Esophagus squamous epithelium (tissue), 5 donors: ENCODE results near the gene PSME2. TPM values are rescaled to one million over a fixed set of nuclear protein-coding genes. Genes with fewer than 3 reads are reported as not detected.

Source experiments
- DNase-seq: peaks from one replicate; lab custom pipeline; 2025; lab: John Stamatoyannopoulos, UW
- H3K27ac ChIP-seq, 4 donors: fragments of 200-600 bp; sonication (generic); one replicate each; pipeline ENCODE4 v1.5.1; 2016 to 2019; ENCODE audit warnings: mild to moderate bottlenecking in 1 of 4
- H3K27me3 ChIP-seq, 4 donors: fragments of 200-600 bp; sonication (generic); 1 replicate in 3 of 4; 2 replicates in 1 of 4; pipeline versions ENCODE4 v1.5.1 to v1.6.0; 2017 to 2021; ENCODE audit warnings: antibody characterized with exemption in 1 of 4
- H3K36me3 ChIP-seq, 3 donors: fragments of 200-600 bp; sonication (generic); one replicate each; pipeline ENCODE4 v1.5.1; 2016 to 2019
- H3K4me1 ChIP-seq, 3 donors: fragments of 200-600 bp; sonication (generic); one replicate each; pipeline ENCODE4 v1.5.1; 2017 to 2019
- H3K4me3 ChIP-seq, 4 donors: fragments of 200-600 bp; sonication (generic); 1 replicate in 3 of 4; 2 replicates in 1 of 4; pipeline ENCODE4 v1.5.1; 2016 to 2019; ENCODE audit warnings: mild to moderate bottlenecking in 2 of 4, moderate library complexity in 1 of 4
- H3K9me3 ChIP-seq, 3 donors: fragments of 200-600 bp; sonication (generic); one replicate each; pipeline ENCODE4 v1.5.1; 2016 to 2019
- POLR2A ChIP-seq, 4 donors: fragments of 450-650 bp; IDR thresholded peaks; one replicate each; pipeline ENCODE4 v1.6.1; 2017; ENCODE audit warnings: antibody characterized with exemption in 4 of 4, mild to moderate bottlenecking in 4 of 4, moderate library complexity in 3 of 4
- WGBS, 2 donors: methylation state at CpG; one replicate each; pipeline ENCODE4 v1.1.5; 2018; 5-methylcytosine and 5-hydroxymethylcytosine counted together
- intact Hi-C: fragments of 100-400 bp; cut with DNase I; formaldehyde crosslinking; loops from one replicate; pipeline ENCODE4 v1.15.0; 2022
- total RNA-seq, 4 donors: library from RNA; depleted of rRNA; stranded (reverse); fragments of >200 nt; gene quantifications; one replicate each; pipeline ENCODE4 v1.1.0, GENCODE V29; 2016
- TF ChIP-seq, protein P1 (sequence below), 6 experiments: fragments of 450-650 bp in 4 of 6; fragments of 200-600 bp in 2 of 6; sonication (generic) in 2 of 6; IDR thresholded peaks; one replicate each; pipeline ENCODE4 v1.5.1; 2016 to 2019; ENCODE audit warnings: antibody characterized with exemption in 6 of 6, mild to moderate bottlenecking in 4 of 6, moderate library complexity in 4 of 6
- donor health status: DM: yes; HTN: yes; CAD: no.

PSME2 gene
- total RNA-seq, 4 donors from 2014 or later: 44.4 to 110 (median 77.2) TPM

DNA sequence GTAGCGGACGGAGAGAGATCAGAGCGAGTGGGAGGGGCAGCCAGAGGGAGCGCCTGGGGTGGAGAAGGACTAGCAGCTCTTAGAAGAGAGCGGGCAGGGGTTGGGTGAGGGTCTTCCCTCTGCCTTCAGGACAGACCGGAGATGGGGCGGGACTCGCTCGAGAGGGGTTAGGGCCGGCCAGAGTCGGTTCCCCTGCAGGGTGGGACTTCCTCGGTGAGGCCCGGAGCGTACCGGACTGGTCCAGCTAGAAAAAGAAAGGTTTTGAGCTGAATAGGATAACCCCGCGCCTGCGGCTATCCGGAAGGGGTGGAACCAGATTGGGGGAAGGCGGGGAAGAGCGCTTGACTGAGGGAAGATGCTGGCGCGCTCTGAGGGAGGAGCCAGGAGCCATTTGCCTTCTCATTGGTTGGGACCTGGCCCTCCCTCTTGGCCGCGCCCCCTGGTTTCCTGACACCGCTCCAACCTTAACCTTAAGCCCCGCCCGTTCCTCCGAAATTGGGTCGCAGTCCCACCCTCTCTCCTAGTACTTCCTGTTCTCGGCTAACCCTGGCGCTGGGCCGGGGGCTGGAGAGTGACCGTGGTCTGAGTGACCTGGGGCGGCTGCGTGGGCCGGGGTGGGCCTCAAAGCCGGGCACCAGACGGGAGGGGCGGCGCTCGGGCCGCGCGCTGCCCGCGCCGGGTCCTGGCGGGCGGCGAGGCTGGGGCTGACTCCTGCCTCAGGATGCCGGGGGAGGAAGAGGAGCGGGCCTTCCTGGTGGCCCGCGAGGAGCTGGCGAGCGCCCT, 759 bp upstream of the PSME2 start, which contains the start of gene RNF31:
TSS of gene RNF31 (plus strand) at position 521 of the 783 bp plus-strand sequence. CDS start at position 722, 201 bp downstream.
- peaks cover 16 to 53% (median 24%) of the 10 kb centered on the region in 3 donors for H3K36me3 ChIP-seq
- DNase-seq: peak; percentile 95
- peaks cover 26 to 61% (median 28%) of the 10 kb centered on the region in 3 donors for H3K4me1 ChIP-seq
- WGBS, 2 donors: 0 to 1% methylated on average over 8 to 26 of the region's 57 CpGs
- peak within 1 kb of the TSS; percentile 92 to 98 (median 94) for H3K27ac ChIP-seq
- TF ChIP-seq, protein P1, sequence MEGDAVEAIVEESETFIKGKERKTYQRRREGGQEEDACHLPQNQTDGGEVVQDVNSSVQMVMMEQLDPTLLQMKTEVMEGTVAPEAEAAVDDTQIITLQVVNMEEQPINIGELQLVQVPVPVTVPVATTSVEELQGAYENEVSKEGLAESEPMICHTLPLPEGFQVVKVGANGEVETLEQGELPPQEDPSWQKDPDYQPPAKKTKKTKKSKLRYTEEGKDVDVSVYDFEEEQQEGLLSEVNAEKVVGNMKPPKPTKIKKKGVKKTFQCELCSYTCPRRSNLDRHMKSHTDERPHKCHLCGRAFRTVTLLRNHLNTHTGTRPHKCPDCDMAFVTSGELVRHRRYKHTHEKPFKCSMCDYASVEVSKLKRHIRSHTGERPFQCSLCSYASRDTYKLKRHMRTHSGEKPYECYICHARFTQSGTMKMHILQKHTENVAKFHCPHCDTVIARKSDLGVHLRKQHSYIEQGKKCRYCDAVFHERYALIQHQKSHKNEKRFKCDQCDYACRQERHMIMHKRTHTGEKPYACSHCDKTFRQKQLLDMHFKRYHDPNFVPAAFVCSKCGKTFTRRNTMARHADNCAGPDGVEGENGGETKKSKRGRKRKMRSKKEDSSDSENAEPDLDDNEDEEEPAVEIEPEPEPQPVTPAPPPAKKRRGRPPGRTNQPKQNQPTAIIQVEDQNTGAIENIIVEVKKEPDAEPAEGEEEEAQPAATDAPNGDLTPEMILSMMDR (IDR thresholded peaks at IDR 0.05): no peak
- peak in 2 of 4 donors; percentile 12 to 59 for TF ChIP-seq POLR2A (IDR thresholded peaks at IDR 0.05)
- intact Hi-C loops: no loop called here
- H3K9me3 ChIP-seq: no peaks in the 10 kb centered on the region
- peak within 1 kb of the TSS; percentile 80 to 97 (median 82) for H3K4me3 ChIP-seq
- H3K27me3 ChIP-seq: no peaks in the 10 kb centered on the region

DNA sequence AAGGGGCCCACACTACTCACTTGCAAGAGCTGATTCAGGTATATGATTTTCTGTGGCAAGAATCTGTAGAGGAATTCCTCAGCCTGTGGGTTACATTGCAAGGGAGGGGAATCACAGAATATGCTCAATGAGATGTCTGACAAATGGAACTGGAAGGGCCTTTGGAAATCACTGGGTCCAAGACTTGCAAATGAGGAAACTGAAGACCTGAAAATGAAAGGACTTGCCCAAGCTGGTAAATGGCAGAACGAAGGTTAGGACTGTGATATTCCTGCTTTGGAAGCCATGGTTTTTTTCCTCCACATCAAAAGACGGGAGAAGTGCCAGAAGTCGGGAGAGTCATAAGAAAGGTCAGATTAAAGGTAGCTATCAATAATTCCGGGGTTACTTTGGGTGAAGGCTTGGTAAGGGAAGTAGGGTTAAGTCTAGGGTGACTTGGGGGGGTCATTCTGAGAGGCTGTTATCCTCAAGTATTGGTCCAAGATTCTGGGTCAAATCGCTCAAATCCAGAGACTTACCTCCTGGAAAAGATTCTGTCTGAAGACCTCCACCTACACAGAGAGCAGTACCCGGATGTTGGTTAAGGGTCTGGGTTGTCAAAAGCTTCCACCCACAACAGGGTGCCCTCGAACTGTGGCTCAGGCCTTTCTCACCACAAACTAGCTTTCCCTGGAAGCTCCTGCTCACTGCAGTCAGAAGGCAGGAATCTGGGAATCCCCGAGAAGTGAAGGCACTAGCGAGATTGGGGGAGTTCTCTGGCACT, 539 bp downstream of the PSME2 start:
- no peak for DNase-seq
- no peak for TF ChIP-seq POLR2A (IDR thresholded peaks at IDR 0.05)
- TF ChIP-seq, protein P1 (IDR thresholded peaks at IDR 0.05): no peak
- WGBS, 2 donors: 6 to 12% methylated on average over 9 of the region's 9 CpGs
- intact Hi-C loops: no loop called here
- Histone ChIP-seq H3K36me3 (peaks cover 5 to 40% (median 13%) of the 10 kb centered on the region in 3 donors), H3K27me3 (no peaks in the 10 kb centered on the region), H3K4me1 (peaks cover 28 to 68% (median 30%) of the 10 kb centered on the region in 3 donors), H3K9me3 (no peaks in the 10 kb centered on the region), H3K4me3 (peak overlapping the region; percentile 80 to 97 (median 82)), H3K27ac (peak overlapping the region; percentile 92 to 98 (median 94))

DNA sequence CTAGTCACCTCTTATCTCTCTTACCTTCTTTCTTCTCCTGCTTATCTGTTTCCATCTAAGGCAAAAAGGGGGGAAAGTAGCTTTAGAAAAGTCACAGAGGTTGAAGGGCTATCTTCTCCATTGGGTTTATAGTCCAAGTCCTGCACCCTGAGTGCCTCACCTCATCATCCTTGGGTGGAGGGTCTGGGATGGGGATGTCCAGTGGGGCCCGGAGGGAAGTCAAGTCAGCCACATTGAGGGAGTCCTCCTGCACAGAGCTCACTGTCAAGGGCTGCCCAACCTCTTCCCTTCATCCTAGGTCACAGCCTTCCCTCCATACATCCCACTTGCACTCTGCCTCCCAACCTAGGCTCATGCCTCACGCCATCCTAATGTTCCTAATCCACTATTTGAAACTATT, 1.2 kb downstream of the PSME2 start:
- WGBS, 2 donors: 73 to 100% methylated on average over 1 to 2 of the region's 2 CpGs
- DNase-seq: no peak
- peak overlapping the region; percentile 92 to 98 (median 94) for H3K27ac ChIP-seq
- H3K27me3 ChIP-seq: no peaks in the 10 kb centered on the region
- H3K9me3 ChIP-seq: no peaks in the 10 kb centered on the region
- peaks cover under 1 to 33% (median 7%) of the 10 kb centered on the region in 3 donors for H3K36me3 ChIP-seq
- H3K4me1 ChIP-seq: peaks cover 29 to 73% (median 33%) of the 10 kb centered on the region in 3 donors
- TF ChIP-seq POLR2A (IDR thresholded peaks at IDR 0.05): no peak
- TF ChIP-seq, protein P1 (IDR thresholded peaks at IDR 0.05): no peak
- H3K4me3 ChIP-seq: peak overlapping the region in 1 of 4 donors; percentile 80
- intact Hi-C loops: no loop called here

DNA sequence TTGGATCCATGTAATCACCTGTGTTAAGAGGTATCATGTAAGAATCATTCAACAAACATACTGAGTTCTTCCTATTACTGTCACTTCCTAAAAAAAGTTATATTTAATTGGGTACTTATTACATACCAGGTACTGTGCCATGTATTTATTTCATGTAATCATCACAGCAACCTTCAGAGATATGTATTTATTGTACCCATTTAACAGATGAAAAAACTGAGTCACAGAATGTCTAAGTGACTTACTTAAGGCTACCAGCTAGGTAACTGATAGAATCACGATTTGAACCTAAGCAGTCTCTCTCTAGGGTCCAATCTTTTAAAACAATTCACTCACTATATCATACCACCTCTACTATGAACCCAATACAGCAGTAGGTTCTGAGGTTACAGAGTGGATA, 2.0 kb downstream of the PSME2 start:
- Histone ChIP-seq H3K27me3 (no peaks in the 10 kb centered on the region), H3K4me1 (peaks cover 37 to 73% (median 41%) of the 10 kb centered on the region in 3 donors), H3K4me3 (no peak overlapping the region), H3K27ac (no peak overlapping the region), H3K36me3 (peaks cover 0 to 28% (median 1%) of the 10 kb centered on the region in 3 donors), H3K9me3 (no peaks in the 10 kb centered on the region)
- DNase-seq: no peak
- no peak for TF ChIP-seq POLR2A (IDR thresholded peaks at IDR 0.05)
- TF ChIP-seq, protein P1 (IDR thresholded peaks at IDR 0.05): no peak
- WGBS, 2 donors: 87 to 92% methylated on average over 1 of the region's 1 CpG
- intact Hi-C loops: no loop called here
